ENCODE data around the gene KDM1A.

- TF ChIP-seq POLR2A (IDR thresholded peaks at IDR 0.05) (no peak), CTCF (IDR thresholded peaks at IDR 0.05 in 8 of 11, conservative IDR thresholded peaks at IDR 0.05 in 3 of 11) (no peak)
These were observed 46.8 kb downstream of the KDM1A start for GRCh38 chr1:23066075-23066474.
